GM21390 (cell line): ENCODE data around the gene NRXN2.

Experiments
- ATAC-seq: cut with Tn5 transposase; IDR thresholded peaks from one replicate; pipeline ENCODE4 v1.9.1; 2021; ENCODE audit not compliant: unreplicated experiment

Gene NRXN2

DNA sequence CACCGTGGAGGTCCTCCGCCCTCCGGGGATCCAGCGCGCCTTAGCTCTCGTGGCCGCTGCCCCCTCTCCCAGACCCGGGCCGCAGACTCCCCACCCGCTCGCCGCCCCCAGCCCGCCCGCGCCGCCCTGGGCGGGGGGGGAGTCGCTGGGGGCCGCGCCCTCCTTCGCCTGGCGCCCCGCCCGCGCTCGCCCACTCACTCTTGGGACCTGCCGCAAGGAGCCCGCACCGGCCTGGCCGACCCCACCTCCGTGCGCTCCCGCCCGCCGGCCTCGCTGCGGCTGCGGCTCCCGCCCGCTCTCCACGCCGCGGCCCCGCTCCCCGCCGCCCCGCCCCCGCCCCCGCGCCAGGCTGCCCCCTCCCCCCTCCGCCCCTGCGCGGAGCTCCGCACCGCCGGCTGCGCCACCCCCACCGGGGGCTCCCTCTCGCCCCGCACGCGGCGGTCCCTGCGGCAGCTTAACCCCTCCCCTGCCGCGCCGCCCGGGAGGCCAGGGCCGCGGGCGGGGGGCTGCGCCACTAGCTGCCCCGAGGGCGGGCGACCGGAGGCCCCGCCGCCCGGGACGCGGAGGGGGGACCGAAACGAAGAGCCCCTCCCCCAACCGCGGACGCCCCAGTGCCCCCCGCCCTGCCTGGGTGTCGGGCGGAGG is 21.7 kb upstream of the NRXN2 start:
- ATAC-seq: no peak

DNA sequence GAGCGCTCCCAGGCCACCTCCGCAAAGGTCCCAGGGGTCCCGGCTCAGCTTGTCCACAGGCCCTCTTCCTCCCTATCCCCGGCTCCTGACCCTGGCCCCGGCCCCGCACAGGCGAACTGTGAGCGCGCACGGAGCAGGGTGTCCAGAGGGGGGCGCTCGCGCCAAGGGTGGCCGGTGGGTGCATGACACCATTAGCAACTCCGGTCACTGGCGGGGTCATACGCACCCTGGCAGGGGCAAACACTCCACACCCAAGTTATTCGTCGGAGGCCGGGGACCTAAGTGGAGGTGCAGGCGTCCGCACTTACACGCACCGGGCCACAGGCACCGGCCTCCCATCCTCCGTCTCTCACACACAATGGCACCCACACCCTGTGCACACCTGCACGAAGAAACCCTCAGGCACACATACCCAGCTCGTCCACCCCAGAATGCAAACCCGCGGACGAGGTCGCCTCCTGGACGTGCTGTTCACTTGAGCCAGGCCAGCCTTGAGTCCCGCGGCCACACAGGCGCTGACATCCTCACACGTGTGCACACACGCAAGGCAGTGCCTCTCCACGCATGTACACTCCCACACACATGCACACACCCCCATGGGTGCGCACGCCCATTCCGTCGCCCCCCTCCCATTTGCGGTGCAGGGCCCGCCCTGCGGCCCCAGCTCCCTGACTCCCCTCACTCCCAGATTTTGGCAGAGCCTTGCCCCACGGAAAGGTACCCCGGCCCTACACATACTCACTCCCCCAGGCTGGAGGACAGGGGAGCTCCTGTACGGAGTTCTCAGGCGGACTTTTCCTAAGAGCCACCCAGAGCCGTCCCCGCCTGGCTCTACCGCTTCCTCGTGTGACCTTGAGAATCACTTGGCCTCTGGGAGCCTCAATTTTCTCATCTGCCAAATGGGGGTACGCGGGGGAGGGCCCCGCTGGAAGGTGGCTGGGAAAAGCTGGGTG is 20.9 kb upstream of the NRXN2 start, which contains the start of gene RASGRP2:
TSS of gene RASGRP2 (minus strand) at position 552 of the 953 bp plus-strand sequence. CDS start 1,276 bp downstream, outside the sequence.
- ATAC-seq: no peak

GRCh38 chr11:64742889-64743590 is 20.0 kb upstream of the NRXN2 start:
- no peak for ATAC-seq

GRCh38 chr11:64742087-64742888 is 19.3 kb upstream of the NRXN2 start:
- ATAC-seq: no peak

DNA sequence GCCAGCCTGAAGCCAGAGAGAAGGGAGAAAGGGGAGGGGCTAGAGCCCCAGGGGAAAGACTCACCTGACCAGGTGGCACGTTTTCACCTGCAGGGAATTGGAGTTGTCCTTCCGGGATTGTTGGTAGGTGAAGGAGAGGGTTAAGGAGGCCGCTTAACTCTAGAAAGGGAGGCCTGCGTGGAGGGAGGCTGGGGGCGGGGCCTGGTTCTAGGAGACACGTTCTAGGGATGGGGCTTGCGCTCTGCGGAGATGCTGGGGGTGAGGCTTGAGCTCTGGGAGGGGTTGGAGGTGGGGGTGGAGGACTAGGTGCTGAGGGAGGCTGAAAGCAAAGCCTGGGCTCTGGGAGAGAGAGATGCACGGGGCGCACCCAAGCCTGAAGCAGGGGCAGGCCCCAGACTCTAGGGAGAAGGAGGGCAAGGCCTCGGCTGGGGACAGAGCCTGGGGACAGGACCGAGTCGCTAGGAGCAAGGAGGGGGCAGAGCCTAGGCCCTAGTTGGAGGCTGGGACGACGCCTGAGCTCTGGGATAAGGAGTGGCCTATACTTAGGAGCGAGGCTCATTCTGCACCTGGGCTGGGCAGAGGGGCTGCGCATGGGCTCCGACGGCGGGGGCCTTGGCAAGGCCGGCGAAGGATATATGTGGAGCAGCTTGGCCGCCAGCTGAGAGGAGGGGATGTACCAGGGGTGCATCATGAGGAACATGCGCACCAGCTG is 18.5 kb upstream of the NRXN2 start:
- no peak for ATAC-seq

DNA sequence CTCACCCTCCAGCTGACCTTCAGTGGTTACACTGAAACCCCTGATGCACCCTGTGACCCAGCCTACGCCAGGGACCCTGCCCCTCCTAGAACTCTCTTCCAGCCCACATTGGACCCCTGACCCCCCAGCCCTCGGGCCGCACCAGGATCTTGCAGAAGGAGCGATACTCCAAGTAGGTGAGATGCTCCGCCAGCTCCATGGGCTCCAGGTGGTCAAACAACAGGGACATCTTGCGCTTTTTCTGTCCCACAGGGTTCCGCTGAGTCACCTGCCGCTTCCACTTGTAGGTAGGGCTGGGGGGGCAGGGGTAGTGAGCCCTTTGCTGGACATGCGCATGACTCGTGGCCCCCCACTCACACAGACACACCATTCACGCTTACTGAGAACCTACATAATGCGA is 16.9 kb upstream of the NRXN2 start:
- ATAC-seq: no peak

DNA sequence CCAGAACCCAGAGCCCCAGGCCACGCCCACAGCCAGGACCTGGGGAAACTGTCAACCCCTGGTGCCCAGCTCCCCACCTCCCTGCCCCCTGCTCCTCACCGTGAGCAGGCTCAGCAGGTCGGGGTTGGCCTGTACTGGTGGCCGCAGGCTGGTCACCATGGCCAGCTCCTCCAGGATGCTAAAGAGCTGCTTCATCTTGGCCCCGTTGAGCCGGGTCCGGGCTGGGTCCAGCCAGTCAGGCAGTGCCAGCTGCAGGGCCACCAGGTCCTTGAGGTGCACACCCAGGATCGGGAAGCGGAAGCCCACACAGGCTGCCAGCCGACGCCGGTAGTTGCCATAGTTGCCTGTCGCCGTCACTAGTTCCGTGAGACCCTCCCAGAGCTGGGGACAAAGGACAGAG is 13.7 kb upstream of the NRXN2 start:
- ATAC-seq: no peak

- ATAC-seq: no peak
Observed at GRCh38 chr11:64735725-64736259, 12.8 kb upstream of the NRXN2 start.

DNA sequence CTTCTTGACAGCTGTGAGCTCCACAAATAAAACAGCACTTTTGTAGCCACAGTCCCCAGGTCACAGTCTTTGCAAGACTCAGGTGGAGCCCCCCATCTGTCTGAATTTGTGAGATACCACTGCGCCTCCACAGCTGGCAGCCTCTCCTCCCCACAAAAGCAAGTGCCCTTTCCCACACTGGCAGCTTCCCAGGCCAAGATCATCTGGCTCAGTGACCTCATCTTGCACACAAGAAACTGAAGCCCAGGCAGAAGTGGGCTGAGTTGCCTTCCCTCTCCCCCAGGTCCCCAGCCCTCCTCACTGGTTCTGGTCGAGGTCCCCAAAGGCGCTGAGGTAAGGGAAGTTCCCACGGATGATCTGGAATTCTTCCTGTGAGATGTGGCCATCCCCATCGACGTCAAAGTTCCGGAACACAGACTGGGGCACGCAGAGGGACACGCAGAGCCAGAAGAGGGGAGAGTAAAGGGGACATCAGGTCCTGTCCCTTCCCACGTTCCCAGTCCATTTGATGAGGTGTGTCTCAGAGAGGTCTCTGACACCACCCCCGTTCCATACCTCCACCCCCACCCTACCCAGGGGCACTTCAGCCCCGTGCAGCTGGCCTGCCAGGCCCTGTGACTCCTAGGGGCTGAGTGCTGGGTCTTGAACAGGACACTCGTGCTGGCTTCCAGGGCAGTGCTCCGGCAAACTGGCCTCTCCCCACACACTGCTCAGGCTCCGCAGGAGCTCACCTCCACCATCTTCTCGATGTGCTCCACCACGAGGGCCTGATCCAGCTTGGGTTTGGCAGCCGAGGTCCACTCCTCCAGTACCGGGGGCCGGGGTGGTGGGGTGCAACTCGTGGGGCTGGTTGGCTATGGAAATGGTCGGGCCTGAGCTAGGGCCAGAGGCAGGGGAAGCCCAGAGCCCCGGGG is 12.1 kb upstream of the NRXN2 start:
- ATAC-seq: no peak

- no peak for ATAC-seq
Observed at GRCh38 chr11:64731601-64732000, 8.6 kb upstream of the NRXN2 start.

GRCh38 chr11:64729851-64730382 is 6.9 kb upstream of the NRXN2 start:
- no peak for ATAC-seq

DNA sequence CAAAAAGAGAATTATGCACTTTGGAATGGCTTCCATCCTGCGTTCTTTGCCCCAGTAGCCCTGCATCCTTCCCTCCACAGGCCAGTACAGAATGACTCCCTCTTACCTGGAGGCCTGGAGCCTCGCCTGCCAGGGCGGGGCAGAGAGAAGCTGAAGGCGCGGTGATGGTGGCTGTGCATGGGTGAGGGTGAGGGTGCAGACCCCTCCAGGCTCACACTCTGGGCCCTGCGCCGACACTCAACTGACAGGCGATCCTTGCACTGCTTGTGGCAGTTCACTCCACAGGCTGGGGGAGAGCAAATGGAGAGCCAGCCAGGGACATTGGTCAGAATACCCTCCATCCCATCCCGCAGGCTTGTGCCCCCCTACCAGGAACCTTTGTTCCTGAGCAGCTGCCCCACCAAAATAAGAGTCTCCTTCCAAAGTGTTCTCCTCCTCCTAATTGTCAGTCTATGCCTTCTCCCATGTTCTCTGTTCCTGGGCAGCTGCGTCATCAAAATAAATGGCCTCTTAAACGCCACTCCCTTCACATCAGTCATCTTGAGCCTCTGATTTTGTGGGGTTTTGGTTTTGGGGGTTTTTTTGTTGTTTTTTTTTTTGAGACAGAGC is 5.9 kb upstream of the NRXN2 start:
- no peak for ATAC-seq

DNA sequence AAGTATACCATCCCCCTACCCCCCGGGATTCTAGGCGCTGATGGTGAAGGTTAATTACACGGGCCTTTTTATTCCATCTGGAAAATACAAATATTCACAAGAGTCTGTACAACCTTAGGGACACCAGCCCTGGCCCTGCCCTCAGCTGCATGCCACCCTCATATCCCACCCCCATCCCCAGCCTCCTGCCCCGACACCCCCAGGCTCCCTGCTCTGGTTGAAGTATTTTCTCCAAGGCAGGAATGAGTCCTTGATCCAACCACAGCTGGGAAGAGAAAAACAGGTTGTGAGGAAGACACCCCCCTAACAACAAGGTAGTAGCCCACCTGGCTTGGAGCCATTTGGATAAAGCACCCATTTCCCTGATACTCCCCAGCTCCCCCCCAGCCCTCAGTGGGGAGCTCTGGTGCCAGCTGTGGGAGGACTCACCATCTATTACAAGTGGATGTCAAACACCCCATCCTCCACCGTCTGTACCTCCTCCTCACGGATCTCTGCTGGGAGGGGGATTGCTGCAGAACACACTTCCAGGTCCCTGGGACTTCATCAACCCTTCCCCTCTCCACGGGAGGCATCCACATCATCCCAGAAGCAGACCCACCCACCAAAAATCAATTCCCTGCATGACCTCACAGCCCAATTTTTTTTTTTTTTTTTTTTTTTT is 4.0 kb upstream of the NRXN2 start:
- no peak for ATAC-seq

DNA sequence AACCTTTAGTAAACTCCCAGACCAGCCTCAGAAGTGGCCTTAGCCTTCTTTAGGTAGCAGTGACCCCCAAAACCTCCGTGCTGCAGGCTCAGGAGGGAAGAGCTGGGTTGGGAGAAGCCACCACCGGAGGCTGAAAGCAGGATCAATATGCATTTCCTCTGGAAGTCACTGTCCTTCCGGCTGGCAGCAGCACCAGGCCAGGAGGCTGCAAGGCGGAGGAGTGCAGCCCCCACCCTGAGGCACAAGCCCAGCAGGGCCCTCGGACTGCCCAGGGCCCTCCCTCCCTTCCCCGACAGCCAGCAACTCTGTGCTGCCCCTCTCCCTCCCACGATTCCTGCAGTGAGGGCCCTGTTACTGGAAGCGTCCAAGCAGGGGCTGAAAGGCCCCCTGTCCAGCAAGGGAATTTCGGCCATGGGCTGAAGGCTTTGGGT is 3.2 kb upstream of the NRXN2 start:
- no peak for ATAC-seq

- no peak for ATAC-seq
Observed at GRCh38 chr11:64724863-64725532, 2.0 kb upstream of the NRXN2 start.

DNA sequence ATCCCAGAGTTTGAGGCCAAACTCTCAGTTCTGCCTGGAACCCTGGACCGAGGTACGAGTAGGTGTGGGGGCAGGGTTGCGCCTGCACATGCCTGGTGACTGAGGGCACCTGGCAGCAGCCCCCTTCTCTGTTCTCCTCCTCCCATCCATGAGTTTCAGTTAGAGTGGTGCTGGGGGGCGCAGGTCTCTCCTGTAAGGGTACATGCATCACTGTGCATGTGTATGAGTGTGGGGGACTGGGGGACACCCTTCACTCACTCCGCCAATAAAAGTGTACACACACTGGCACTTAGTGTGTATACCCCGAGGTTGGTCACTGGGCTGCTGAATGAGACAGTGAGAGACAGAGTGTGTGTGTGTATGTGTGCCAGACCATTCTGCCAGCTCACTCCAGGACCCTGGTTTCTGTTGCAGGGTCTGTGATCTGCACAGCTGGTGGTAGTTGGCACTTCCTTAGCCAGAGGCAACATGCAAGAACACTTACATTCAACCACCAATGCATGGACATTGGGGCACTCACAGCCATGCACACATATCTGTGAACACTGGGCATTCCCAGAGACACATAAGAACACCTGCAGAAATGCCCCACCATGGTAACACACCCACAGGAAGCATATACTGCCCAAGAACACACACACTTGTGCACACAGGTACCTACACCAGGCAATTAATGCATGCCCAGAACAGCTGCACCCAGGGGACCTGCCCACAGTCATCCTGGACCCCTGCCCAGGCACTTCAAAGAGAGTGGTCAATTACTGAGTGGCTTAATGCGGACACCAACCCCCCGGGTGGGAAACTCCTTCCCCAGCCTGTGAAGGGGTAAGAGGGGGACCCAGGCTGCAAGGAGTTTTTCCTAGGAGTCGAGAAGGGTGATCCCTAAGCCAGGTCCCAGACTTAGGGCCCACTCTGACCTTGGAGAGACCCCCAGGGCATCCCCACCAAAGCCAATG is 1.2 kb upstream of the NRXN2 start:
- no peak for ATAC-seq
